Activated CD4-positive, alpha-beta T cell treated with anti-CD3 and anti-CD28 coated beads, Interleukin-2, amount 10 ng/mL, durations not matched to agents 24 days and 14 days (primary cell): ENCODE measurements around the gene DNM3. TPM values are rescaled to one million over a fixed set of nuclear protein-coding genes. Genes with fewer than 3 reads are reported as not detected.

ENCODE experiments used
- DNase-seq: peaks from one replicate; pipeline ENCODE4 v3.0.0; 2022
- H3K27ac Mint-ChIP-seq: one replicate; pipeline ENCODE4 v1.8.0; 2022; ENCODE audit warnings: mild to moderate bottlenecking, mixed read lengths
- H3K27me3 Mint-ChIP-seq: one replicate; pipeline ENCODE4 v1.8.0; 2022; ENCODE audit warnings: mixed read lengths
- H3K36me3 Mint-ChIP-seq: one replicate; pipeline ENCODE4 v1.8.0; 2022; ENCODE audit warnings: low read depth, mild to moderate bottlenecking, mixed read lengths
- H3K4me1 Mint-ChIP-seq: one replicate; pipeline ENCODE4 v1.8.0; 2021; ENCODE audit warnings: mixed read lengths
- H3K4me3 Mint-ChIP-seq: one replicate; pipeline ENCODE4 v1.8.0; 2022; ENCODE audit warnings: mild to moderate bottlenecking, moderate library complexity, mixed read lengths
- H3K9me3 Mint-ChIP-seq: one replicate; pipeline ENCODE4 v1.8.0; 2021; ENCODE audit warnings: mixed read lengths
- intact Hi-C: fragments of 100-400 bp; cut with micrococcal nuclease; formaldehyde crosslinking; loops from one replicate; pipeline ENCODE4 v1.15.1; 2023
- total RNA-seq: library from RNA; stranded (reverse); gene quantifications from 2 replicates; pipeline ENCODE4 v1.2.3, GENCODE V29; 2022

Gene DNM3
- total RNA-seq, 1 donor from 2014 or later: 0.42 TPM

DNA sequence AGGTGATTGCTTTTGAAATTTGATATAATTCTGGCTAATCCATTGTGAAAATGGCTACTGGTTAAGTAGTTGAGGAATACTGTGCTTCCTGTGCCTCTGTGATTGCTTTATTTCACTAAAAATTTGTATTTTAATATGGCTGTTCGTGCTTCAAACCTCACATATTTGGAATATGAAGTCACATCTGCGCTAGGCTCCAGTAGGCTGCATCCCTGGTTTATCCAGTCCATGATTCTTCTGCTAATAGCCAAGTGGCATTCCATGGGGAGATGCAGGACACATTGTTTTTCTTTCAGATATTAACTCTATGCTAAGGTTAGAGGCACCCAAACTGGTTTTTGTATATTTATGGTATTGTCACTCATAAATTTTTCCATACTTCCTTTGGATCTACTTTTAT, 25.9 kb downstream of the DNM3 start:
- DNase-seq: no peak
- no peak overlapping the region for H3K4me3 Mint-ChIP-seq
- peaks cover 33% of the 10 kb centered on the region for H3K27me3 Mint-ChIP-seq
- no peak overlapping the region for H3K27ac Mint-ChIP-seq
- H3K36me3 Mint-ChIP-seq: no peaks in the 10 kb centered on the region
- no peaks in the 10 kb centered on the region for H3K4me1 Mint-ChIP-seq
- intact Hi-C loops: no loop called here
- H3K9me3 Mint-ChIP-seq: no peaks in the 10 kb centered on the region

DNA sequence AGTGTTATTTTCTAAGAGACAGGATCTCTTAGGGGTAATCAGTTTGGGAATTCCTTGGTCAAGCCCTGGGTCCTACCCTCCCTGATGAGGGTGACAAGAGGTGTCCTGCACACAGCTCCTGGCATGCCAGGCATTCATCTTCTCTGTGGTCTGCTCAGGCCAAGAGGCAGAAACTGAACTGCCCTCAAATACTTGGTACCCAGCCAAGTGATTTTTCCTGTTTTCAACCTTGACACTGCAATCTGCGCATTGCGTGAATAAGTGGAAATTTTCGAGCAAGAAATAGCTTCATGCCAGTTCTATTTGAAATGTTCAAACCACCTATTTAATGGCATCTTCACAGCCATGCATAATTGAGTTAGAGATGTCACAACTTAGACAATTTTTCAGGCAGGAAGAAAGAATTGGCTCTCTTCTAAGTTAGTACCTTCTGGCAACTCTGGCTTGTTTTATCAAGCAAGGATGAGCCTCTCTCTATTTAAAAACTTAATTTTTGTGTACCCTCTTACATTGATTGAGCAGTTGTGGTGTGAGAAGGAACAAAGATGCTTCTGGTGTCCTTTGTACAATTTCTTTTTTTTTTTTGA, 27.0 kb downstream of the DNM3 start:
- intact Hi-C loops: no loop called here
- Mint-ChIP-seq H3K36me3 (no peaks in the 10 kb centered on the region), H3K4me1 (no peaks in the 10 kb centered on the region), H3K27ac (no peak overlapping the region), H3K4me3 (no peak overlapping the region), H3K9me3 (no peaks in the 10 kb centered on the region), H3K27me3 (peaks cover 29% of the 10 kb centered on the region)
- no peak for DNase-seq

DNA sequence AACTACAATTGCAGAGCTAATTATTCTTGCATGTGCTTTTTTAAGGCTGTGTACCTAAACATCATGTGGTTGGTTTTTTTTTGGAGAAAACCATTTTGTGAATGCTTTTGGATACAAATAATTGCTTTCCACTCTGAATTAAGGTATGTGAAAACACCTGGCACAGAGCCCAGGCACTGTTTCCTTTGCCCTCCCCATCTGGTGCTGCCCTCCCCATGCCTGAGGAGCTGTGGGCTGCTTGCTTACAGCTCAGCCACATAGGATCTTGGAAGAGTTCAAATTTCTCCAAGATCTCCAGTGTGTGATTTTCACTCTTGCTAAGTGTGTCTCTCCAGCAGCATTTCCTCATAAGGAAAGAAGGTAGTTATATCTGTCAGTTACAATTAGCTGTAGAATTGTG, 27.8 kb downstream of the DNM3 start:
- DNase-seq: no peak
- Mint-ChIP-seq H3K9me3 (no peaks in the 10 kb centered on the region), H3K36me3 (no peaks in the 10 kb centered on the region), H3K27ac (no peak overlapping the region), H3K4me1 (no peaks in the 10 kb centered on the region), H3K27me3 (peaks cover 31% of the 10 kb centered on the region), H3K4me3 (no peak overlapping the region)
- intact Hi-C loops: no loop called here

DNA sequence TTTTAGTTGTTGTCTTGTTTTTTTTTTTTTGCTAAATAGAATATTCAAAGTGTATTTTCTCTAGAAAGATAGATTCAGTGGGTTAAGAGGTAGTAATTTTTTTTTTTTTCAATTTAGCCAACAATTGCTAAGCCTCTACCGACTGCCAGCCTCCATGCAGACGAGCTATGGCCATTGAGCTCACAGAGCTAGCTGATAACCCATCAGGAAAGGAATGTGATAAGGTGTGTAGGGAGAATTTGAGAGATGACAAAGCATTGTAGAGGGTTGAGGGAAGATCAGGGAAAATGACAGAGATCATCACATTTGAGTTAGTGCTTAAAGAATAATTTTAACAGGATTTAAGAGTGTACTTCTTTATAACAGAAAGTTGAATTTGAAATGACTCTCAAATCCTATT, 30.6 kb downstream of the DNM3 start:
- intact Hi-C loops: no loop called here
- H3K27ac Mint-ChIP-seq: no peak overlapping the region
- H3K4me1 Mint-ChIP-seq: no peaks in the 10 kb centered on the region
- H3K27me3 Mint-ChIP-seq: peaks cover 26% of the 10 kb centered on the region
- no peaks in the 10 kb centered on the region for H3K9me3 Mint-ChIP-seq
- no peak overlapping the region for H3K4me3 Mint-ChIP-seq
- no peak for DNase-seq
- H3K36me3 Mint-ChIP-seq: no peaks in the 10 kb centered on the region

DNA sequence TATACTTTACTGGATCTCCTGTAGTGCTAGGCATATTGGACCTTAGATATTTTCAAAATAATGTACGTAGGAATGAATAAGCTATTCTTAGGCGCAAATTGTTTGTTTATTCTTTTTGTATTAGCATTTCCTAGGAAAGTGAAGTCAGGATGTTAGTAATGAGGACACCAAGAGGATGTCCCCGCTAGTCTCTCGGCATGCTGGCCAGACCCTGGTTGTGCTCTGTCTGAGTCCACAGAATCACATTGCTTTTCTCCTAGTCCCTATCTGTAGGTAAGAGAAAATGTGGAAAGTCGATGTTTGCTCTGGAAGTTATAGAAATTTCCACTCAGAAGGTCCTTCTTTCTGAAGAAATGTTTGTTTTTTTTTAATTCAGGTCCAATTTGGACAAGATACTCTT, 31.1 kb downstream of the DNM3 start:
- Mint-ChIP-seq H3K36me3 (no peaks in the 10 kb centered on the region), H3K27me3 (peaks cover 25% of the 10 kb centered on the region), H3K4me1 (no peaks in the 10 kb centered on the region), H3K9me3 (no peaks in the 10 kb centered on the region), H3K4me3 (no peak overlapping the region), H3K27ac (no peak overlapping the region)
- DNase-seq: no peak
- intact Hi-C loops: no loop called here

DNA sequence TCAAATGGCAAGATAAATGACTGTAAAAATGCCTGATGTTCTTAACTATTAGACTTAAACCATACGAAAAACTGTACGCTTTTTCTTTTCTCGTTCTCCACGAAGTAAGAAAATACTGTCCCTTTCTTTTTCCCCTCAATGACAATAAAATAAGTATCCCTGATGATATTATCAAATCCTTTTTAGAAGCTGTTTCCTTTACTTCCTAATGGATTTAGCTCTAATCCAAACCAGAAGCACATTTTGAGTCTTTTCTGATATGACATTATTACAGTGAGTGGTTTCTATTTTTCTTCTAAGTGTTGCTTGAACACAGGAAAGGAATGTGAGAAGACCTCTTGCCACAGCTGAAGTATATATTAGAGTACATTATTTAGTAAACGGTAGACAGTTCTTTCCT, 32.4 kb downstream of the DNM3 start:
- H3K36me3 Mint-ChIP-seq: no peaks in the 10 kb centered on the region
- H3K27me3 Mint-ChIP-seq: peaks cover 25% of the 10 kb centered on the region
- no peaks in the 10 kb centered on the region for H3K9me3 Mint-ChIP-seq
- no peak overlapping the region for H3K4me3 Mint-ChIP-seq
- intact Hi-C loops: no loop called here
- DNase-seq: no peak
- H3K27ac Mint-ChIP-seq: no peak overlapping the region
- H3K4me1 Mint-ChIP-seq: peaks cover 2% of the 10 kb centered on the region

DNA sequence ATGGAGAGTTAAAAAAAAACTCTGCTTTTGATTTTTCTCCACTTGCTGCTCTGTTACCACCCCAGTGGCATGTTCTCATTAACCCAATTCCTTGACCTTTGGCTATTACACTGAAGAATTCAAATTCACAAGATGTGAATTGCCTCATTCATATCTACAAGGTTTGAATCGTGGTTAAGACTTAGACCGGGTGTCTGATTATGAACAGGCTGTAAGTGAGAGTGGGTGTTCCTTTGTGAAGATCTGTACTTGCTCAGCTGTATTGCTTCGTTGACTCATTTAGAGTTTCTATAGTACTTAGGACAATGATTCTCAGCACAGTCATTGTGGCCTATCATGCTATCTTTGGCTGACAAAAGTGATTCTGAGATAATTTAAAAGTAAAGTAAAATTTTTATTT, 36.4 kb downstream of the DNM3 start:
- intact Hi-C loops: no loop called here
- Mint-ChIP-seq H3K4me1 (peaks cover 2% of the 10 kb centered on the region), H3K27ac (no peak overlapping the region), H3K9me3 (no peaks in the 10 kb centered on the region), H3K4me3 (no peak overlapping the region), H3K27me3 (peaks cover 4% of the 10 kb centered on the region), H3K36me3 (no peaks in the 10 kb centered on the region)
- no peak for DNase-seq

DNA sequence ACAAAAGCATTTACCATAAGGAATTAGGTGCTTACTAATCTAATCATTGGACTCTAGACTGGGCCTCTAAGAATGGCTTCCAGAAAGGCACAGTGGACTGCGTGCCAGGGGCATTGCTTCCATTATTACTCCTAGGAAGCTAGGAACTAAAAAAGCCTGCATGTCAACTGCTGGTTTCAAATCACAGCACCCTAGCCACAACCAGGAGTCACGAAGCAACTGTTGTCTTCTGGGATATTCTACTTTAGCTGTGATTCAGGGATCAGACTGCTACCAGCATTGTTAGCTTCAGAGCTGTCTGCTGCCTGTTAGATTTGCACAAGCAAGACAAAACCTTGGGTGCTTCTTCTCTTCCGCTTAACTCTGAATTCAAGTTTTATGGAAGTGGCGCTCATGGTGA, 38.3 kb downstream of the DNM3 start:
- Mint-ChIP-seq H3K27ac (no peak overlapping the region), H3K36me3 (no peaks in the 10 kb centered on the region), H3K27me3 (peaks cover 2% of the 10 kb centered on the region), H3K4me1 (peaks cover 12% of the 10 kb centered on the region), H3K9me3 (no peaks in the 10 kb centered on the region), H3K4me3 (no peak overlapping the region)
- no peak for DNase-seq
- intact Hi-C loops: no loop called here

DNA sequence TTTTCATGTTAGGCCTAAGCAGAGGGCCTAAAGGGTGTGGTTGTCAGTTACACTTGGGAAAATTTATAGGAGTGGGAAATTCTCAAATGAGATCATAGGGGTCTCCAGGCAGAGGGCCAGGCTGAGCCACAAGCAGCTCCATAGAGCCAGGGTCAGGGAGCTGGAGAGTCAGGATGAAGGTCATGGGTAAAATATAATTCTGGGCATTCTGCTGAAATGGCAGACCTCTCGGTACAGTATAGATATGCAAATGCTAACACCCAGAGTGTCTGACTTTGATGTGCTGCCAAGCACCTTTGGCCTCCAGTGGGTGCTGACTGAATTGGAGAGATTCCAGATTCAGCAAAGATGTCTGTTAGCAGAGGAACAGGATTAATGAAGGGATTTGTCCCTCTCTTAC, 40.1 kb downstream of the DNM3 start:
- Mint-ChIP-seq H3K27ac (no peak overlapping the region), H3K4me1 (peaks cover 12% of the 10 kb centered on the region), H3K36me3 (no peaks in the 10 kb centered on the region), H3K27me3 (peaks cover 2% of the 10 kb centered on the region), H3K4me3 (no peak overlapping the region), H3K9me3 (peaks cover 6% of the 10 kb centered on the region)
- no peak for DNase-seq
- intact Hi-C loops: no loop called here

DNA sequence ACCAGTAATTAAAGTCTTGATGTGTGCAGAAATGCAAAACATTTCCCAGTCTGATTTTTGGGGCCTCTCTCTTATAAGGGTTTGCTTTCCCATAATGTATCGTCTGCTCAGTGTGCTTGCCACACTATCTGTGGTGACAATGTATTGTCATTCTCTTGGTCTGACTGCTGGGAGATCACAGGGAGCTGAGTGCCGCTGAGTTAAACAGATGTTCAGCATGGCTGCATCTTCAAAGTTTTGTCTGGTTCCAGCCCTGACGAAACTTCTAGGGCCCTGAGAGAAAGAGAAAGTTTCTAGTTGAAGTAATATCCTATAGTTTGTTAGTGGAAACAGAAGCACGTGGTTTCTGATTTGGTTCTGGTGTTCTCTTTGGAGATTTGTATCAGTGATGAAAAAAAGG, 42.6 kb downstream of the DNM3 start:
- H3K27ac Mint-ChIP-seq: peak overlapping the region; percentile 58
- H3K9me3 Mint-ChIP-seq: peaks cover 6% of the 10 kb centered on the region
- peaks cover 2% of the 10 kb centered on the region for H3K27me3 Mint-ChIP-seq
- peak; percentile 72 for DNase-seq
- H3K4me3 Mint-ChIP-seq: no peak overlapping the region
- peaks cover 10% of the 10 kb centered on the region for H3K4me1 Mint-ChIP-seq
- intact Hi-C loops: no loop called here
- H3K36me3 Mint-ChIP-seq: no peaks in the 10 kb centered on the region

DNA sequence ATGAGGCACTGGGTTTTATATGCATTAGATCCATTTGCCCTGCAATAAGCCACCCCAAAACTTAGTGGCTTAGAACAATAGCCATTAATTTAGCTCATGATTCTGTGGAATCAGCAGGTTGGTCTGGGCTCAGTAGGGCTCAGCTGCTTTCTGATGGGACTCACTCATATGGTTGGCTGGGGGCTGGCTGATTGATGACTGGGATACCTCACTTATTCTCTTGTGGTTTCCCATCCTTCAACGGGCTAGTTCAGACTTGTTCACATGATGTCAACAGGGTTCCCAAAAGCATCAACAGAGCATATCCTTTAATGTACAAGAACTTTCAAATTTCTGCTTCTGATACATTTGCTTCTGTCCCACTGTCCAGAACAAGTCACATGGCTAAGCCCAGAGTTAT, 43.2 kb downstream of the DNM3 start:
- intact Hi-C loops: no loop called here
- no peak for DNase-seq
- H3K9me3 Mint-ChIP-seq: peaks cover 6% of the 10 kb centered on the region

DNA sequence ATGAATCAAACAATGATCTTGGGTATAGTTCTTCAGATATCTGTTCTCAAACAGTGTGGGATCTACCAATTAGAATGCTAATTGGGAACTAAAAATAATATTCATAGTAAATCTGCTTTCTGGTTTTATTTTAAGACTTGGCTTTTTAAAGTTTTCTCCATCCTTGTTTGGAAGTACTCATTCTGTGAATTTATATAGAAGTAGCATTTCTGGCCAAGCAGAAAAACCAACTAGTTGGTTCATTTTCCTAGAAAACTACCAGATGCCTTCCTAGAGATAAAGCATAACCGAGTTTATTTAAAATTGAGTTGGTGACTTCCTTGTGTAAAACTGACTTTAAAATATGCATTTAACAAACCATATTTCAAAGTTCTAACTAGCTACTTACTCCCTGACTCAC, 48.8 kb downstream of the DNM3 start:
- Mint-ChIP-seq H3K4me3 (no peak overlapping the region), H3K4me1 (no peaks in the 10 kb centered on the region), H3K27ac (no peak overlapping the region), H3K27me3 (peaks cover 2% of the 10 kb centered on the region), H3K36me3 (no peaks in the 10 kb centered on the region), H3K9me3 (peaks cover 10% of the 10 kb centered on the region)
- intact Hi-C loops: no loop called here
- no peak for DNase-seq

More for the DNA sequence above, 43.2 kb downstream of the DNM3 start:
- Mint-ChIP-seq H3K4me3 (no peak overlapping the region), H3K27me3 (peaks cover 3% of the 10 kb centered on the region), H3K36me3 (no peaks in the 10 kb centered on the region), H3K4me1 (peaks cover 10% of the 10 kb centered on the region), H3K27ac (no peak overlapping the region)

DNA sequence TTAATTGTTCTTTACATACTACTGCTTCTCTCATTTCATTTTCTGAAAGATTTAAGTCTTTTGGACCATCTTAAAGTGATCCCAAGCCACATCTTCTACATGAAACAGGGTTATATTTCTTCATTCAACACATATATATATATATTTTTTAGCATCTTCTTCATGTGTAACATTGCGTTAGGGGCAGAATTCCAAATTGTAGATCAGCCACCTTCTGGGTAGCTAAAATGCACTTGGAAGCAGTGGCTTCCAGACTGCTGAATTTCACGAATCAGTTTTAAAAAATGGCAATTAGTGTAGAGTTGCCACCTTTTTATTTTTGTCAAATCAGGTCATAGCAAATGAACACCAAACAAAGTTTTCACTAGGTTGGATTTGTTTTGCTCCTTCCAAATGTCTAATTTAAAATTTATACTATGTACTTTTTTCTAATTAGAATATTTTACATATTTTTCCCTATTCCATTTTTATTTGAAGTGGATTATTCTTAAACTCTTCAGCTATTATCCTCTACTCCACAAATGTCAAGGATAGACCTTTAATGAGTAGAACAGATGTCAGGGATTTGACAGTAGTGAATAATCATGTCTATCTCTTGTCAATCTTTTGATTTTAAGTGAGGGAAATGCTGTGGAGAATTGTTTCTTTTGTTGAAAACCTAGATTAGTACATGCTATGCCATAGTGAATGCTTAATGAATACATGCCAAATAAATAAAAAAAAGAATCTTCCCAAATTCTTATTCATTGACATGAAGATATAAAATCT, 55.8 kb downstream of the DNM3 start:
- DNase-seq: peak; percentile 2
- Mint-ChIP-seq H3K36me3 (no peaks in the 10 kb centered on the region), H3K9me3 (peaks cover 4% of the 10 kb centered on the region), H3K27me3 (peaks cover 2% of the 10 kb centered on the region), H3K4me3 (no peak overlapping the region), H3K27ac (no peak overlapping the region), H3K4me1 (no peaks in the 10 kb centered on the region)
- intact Hi-C loops: no loop called here

DNA sequence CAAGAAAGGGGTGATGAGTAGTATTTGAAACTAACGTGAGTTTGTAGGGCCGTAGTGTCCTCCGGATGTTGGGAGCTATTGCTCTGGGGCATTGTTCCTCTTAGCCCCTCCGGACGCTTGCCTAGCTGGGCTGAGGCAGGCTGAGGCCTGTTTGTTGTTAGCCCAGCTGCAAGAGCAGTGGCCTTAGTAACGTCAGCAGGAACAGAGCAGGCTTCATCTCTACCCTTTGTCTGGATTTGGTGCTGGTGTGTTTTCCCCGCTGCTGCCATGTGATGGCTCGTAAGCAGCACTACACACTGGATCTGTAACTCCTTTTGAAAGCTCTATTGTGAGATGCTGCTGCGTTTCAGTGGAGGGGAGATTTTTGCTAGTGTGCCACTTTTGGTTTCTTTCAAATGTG, 57.6 kb downstream of the DNM3 start:
- no peaks in the 10 kb centered on the region for H3K36me3 Mint-ChIP-seq
- DNase-seq: no peak
- peaks cover 4% of the 10 kb centered on the region for H3K9me3 Mint-ChIP-seq
- peaks cover 2% of the 10 kb centered on the region for H3K4me1 Mint-ChIP-seq
- intact Hi-C loops: no loop called here
- H3K4me3 Mint-ChIP-seq: no peak overlapping the region
- H3K27me3 Mint-ChIP-seq: peaks cover 2% of the 10 kb centered on the region
- H3K27ac Mint-ChIP-seq: no peak overlapping the region

DNA sequence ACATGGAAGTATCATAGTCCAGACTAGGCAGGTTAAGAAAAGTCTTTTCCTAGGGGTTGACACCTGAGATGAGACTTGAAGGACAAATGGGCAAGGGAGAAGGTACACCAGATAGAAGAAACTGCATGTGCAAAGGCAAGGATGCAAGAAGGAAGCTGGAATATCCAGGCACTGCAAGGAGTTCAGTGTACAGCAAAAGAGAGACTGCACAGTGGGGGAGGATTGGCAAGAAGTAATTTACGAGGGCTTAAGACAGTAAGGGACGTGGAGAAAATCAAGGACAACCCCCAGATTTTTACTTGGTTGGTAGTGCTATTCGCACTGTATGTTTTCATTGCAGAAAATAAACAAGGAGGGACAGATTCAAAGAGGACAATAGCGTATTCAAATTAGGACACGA, 58.5 kb downstream of the DNM3 start:
- peaks cover 2% of the 10 kb centered on the region for H3K4me1 Mint-ChIP-seq
- no peak overlapping the region for H3K4me3 Mint-ChIP-seq
- intact Hi-C loops: no loop called here
- no peak for DNase-seq
- no peaks in the 10 kb centered on the region for H3K9me3 Mint-ChIP-seq
- peaks cover 2% of the 10 kb centered on the region for H3K27me3 Mint-ChIP-seq
- H3K36me3 Mint-ChIP-seq: no peaks in the 10 kb centered on the region
- no peak overlapping the region for H3K27ac Mint-ChIP-seq
